ENCODE data around the gene AUTS2.

The AUTS2 gene

DNA sequence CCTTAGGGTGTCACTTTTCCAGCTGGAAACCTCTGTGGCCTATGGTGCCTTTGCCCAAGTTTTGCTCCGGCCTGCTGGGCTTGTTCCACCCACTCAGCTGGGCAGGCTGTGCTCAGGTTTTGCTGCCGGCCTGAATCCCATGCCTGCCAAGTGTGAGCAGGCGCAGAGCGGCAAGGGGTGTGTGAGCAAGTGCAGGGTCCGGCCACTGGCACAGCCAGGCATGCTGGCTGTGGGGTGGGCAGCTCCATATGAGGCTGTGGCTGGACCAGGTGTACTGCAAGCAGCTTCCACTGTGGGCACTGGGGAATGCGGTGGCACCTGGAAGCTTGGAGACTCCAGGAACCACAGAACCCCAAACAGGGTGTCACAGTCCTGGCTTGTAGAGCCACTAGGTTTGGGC is 92.1 kb downstream of the AUTS2 start:
- no peak for DNase-seq

GRCh38 chr7:69691327-69691726 is 93.1 kb downstream of the AUTS2 start:
- DNase-seq = no peak

GRCh38 chr7:69691734-69692133 is 93.5 kb downstream of the AUTS2 start:
- no peak for DNase-seq

GRCh38 chr7:69692611-69693010 is 94.3 kb downstream of the AUTS2 start:
- no peak for DNase-seq

GRCh38 chr7:69693042-69693441 is 94.8 kb downstream of the AUTS2 start:
- no peak for DNase-seq

DNA sequence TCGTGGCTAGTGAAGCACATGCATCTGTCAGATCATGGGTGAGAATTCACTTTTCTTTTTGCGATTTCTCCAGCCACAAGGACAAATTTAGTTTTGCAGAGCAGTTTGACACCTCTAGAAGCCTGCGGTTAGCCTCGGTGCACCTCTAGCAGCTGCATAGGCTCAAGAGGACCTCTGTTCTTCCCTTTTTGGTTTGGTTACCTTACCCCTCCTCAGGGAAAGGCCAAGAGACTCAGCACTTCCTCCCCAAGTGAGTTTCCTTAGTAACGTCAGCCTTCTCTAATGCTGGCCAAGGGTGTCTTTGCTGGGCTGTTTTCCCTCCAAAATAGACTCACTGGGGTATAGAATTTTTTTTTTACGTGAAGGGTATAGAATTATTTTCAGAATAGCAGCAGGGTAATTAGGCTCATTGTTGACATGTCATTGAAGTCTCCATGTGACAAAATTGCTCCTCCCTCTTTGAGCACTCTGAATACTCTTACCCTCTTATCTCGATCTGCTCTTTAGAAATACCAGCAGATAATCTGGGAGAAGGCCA is 97.8 kb downstream of the AUTS2 start:
- DNase-seq = no peak

DNA sequence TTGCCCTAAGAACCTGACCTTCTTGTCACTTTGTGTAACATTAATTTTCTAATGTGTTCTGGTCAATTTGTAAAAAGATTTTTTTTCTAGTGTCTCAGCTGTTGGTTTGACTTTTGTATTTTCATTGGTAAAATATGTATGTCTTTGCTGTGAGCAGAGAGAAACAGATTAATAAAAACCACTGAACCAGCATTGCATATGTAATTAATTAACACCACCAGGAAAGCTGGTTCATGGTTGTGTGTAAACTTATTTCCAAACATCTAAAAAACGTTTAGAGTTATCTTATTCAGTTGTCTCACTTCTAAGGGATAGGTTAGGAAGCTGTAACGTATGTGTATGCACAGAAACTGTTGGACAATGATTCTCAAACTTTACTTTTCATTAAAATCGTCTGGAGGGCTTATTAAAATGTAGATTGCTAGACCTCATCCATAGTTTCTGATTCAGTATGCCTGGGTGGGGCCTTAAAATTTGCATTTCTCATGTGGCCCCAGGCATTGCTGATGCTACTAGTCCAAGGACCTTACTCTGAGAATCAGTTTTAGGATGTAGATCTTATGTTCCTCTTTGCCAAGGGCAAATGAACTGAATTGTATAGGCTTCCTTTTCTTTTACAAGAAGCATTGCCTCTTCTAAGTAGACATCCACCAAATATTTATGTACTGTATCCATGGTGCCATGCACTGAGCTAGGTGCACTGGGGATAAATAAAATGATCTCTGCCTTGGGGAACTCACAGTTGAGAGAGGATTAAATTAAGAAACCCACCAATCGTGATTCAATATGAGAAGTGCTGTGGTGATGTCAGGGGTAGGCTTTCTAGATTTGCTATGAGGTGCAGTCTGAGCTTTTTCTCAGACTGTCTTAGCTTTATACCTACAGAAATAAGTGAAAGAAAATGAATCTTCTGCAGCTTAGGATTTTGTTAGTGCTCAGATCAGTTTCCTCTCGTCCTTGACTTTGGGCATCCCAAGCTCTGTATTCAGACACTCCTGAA is 98.7 kb downstream of the AUTS2 start:
- DNase-seq = no peak

DNA sequence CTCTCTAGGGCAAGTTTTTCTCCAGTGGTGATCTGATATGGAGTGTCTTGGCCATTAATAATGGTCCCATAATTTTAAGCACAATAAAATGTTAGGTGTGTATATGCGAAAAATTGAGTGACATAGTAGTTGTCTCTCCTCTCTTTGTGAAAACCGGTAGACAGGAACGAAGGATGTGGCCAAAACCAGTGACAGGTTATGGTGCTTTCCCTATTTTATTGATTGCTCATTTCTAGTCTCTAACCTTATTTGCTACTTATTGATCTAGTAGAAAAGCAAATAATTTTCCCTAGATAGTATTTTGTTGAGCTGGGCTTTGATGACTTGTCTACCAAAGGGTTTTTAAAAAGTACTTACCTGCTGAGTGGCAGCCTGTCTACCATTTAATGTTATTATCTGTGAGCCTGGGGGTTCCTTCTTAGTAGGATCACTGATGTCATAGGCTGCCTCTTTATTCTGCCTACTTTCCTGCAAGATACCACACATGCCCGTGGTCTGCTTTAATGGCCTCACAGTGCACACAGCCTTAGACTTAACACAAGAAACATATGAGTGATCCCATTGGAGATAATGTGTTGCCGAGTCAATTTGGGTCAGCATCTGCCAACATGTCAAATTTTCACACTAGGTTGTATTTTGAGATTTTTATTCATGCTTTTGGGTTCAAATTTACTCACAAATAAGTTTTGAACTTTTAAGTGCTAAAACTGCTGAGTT is 100.0 kb downstream of the AUTS2 start:
- no peak for DNase-seq

DNA sequence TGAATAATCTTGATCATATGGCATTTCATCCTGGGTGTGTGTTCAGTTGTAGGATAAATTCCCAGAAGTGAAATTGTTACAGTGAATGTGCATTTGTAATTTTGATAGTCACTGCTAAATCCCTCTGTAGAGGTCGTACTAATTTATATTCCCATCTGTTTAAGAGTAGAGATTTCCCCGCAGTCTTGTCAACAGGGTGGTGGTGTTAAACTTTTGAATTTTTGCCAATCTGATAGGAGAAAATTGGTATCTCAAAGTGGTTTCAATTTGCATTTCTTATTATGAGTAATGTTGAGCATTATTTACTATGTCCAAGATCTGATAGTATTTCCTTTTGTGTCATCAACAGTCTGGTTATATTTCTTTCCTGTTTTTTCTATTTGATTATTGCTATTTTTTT is 101.7 kb downstream of the AUTS2 start:
- DNase-seq = no peak

- no peak for DNase-seq
These were observed 102.1 kb downstream of the AUTS2 start for GRCh38 chr7:69700331-69700730.

DNA sequence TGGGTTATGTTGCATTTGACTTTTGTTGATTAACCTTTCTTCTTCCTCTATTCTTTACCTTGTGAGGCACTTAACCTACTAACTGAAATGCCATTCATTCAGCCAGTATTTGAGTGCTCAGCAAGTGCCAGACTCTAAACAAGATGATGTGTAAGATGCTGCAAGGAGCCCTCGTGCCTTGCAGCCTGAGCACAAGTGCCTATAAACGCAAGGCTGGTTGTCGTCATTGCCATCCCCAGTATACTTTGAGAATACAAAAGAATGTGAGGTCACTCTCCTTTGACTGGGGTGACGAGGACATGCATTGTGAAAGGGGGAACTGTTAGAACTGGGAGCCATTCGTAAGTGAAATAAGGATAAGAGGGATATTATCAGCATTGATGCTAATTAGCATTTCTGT is 103.0 kb downstream of the AUTS2 start:
- DNase-seq = no peak

GRCh38 chr7:69702357-69702756 is 104.1 kb downstream of the AUTS2 start:
- DNase-seq = no peak

DNA sequence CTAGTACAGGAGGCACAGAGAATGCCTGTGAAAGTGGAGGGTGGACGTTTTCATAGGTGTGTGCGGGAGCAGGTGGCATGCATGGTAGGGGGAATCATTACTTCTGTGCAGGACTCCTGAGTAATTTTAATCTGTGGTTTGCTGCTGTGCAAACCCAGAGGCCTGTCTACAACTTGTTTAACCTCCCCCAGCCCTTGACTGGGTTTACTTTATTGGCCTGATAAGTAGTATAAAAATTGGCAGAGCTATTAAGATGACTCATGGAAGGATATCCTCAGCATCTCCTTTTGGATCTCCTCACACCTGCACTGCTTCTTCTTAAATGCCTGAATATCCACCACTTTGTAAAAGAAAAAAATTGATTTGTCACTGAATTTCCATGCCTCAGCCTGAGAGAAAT is 104.8 kb downstream of the AUTS2 start:
- DNase-seq = no peak

DNA sequence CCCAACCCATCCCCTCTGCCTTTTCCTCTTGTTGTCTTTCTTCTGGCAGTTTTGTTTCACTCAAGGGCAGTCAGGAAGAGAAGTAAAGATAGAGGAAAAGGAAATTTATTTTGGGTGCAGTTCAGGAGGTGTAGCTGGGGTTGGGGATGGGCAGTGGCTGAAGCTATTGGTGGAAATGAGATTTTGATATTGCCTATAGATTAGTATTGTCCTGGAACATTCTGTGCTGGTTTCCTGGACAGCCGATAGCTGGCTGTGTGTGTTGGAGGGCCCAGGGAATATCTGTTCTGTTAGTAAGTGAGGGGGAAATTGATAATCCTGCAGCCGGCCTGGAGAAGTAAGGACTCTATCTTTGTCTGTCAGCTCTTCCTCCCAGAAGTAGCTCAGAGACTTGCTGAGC is 107.8 kb downstream of the AUTS2 start:
- no peak for DNase-seq

- DNase-seq = no peak
These were observed 110.6 kb downstream of the AUTS2 start for GRCh38 chr7:69708857-69709256.

DNA sequence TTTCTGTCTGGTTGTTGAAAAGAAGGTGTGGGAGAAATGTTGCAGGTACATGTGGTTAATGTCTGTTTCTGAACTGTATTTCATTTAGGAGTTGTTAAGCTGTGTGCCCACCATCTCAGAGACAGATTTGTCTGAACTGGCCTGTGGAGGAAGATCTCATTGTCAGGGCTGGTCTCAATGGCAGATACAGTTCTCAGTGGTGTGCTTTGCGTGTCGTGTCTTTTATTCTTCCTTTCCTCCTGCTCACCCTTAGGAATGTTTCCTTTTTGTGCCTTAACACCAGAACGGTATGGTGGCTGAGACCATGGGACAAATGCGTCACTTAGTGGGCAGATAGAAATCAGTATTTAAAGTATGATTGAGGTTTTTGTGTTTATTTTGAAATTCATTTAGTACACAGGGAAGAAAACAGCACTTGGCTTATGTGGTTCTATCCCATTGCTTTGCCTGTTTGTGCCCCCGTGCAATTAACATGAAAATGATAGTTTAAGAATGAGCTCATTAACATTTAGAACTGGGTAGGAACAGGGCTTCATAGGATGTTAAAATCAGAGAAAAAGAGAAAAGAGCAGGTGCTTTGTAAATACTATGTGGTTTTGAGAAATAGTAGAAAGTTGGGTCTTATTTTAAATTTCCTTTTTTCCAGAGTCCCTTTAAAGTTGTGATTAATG is 112.6 kb downstream of the AUTS2 start:
- DNase-seq = no peak

GRCh38 chr7:69714886-69715576 is 116.8 kb downstream of the AUTS2 start:
- DNase-seq = no peak

- DNase-seq = no peak
These were observed 118.9 kb downstream of the AUTS2 start for GRCh38 chr7:69717221-69717620.

DNA sequence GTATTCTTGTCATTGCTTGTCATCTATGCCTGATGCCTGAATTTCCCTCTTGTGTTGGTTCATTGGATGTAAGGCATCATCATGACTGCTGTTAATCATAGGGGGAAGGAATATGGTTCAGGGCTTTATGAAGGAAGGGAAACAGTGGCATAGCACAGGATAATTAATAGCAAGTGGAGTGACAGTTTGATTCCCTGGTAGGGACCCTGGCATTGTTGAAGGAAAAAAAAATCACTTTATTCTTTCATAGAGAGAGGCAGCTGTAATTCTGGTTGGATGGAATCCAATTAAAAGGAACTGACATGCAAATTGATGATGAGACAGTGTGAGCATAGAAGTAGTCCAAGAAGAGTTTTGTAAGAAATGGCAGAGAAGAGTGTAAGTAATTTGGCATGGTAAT is 121.4 kb downstream of the AUTS2 start:
- DNase-seq = no peak

DNA sequence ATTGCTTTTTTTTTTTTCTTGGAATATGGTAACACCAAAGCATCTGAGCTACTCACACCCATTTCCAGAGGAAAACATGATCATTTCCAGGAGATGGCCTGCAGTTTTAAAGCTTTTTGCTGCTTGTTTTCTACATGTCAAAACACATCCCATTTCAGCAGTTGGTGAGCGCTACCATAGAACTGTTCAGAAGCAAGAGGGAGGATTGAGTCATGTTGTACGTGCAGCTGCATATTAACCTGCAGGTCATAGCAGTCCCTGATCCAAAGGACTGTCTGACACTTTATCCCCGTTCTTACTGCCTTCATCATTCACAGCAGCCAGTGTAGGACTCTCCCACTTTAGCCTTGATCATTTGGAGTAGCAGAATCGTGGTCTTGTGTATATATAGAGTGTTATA is 124.6 kb downstream of the AUTS2 start:
- no peak for DNase-seq

GRCh38 chr7:69723663-69724062 is 125.4 kb downstream of the AUTS2 start:
- no peak for DNase-seq

DNA sequence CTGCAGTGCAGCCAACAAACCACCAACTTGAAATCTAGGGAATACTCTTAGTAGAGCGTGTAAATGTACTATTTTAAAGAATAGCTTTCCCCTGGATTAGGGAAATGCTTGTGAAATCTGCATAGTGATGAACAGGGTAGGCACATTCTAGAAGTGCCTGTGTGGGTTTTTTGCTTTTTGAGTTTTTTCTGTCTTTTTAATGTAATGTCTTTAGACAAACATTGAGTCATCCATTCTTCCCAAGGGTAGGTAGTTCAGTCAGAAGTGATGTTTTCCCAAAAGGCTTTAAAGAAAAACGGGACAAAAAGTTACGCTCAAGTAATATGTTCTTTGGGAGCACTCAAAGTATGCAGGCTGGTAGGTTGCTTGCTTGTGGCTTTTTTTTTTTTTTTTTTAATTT is 130.0 kb downstream of the AUTS2 start:
- DNase-seq = no peak

- DNase-seq = no peak
These were observed 133.9 kb downstream of the AUTS2 start for GRCh38 chr7:69732203-69732602.

All from effector CD4-positive, alpha-beta T cell (primary cell).